ENCODE data around the gene TCHH.

DNA sequence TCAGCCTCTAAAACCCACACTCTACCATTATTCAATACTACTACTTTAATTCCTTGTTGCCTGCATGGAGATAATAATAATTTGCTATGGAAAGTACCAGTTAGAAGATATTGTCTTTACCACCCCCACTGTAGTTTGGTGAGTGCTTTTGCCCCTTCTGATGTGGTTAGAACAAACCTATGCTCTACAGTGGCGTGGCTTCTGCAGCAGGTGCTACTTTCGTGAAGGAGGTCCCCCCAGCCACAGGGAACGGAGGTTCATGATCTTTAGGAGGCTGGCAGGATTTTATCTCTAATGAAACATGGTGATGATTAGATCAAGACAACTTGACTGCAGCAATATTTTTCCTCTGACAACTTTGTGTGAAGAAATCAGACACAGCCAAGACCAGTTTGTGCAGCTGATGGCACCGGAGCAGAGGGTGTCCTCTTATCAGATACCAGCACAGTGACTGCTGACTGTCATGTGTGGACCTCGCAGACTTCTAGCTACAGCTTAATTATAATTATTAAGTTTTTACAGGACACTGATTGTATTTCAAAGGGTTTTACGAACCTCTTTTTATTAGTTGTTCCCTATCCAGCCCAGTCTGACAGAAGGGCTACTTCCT, 10.7 kb upstream of the TCHH start:
- TF ChIP-seq, protein P1, sequence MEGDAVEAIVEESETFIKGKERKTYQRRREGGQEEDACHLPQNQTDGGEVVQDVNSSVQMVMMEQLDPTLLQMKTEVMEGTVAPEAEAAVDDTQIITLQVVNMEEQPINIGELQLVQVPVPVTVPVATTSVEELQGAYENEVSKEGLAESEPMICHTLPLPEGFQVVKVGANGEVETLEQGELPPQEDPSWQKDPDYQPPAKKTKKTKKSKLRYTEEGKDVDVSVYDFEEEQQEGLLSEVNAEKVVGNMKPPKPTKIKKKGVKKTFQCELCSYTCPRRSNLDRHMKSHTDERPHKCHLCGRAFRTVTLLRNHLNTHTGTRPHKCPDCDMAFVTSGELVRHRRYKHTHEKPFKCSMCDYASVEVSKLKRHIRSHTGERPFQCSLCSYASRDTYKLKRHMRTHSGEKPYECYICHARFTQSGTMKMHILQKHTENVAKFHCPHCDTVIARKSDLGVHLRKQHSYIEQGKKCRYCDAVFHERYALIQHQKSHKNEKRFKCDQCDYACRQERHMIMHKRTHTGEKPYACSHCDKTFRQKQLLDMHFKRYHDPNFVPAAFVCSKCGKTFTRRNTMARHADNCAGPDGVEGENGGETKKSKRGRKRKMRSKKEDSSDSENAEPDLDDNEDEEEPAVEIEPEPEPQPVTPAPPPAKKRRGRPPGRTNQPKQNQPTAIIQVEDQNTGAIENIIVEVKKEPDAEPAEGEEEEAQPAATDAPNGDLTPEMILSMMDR (conservative IDR thresholded peaks at IDR 0.05; ENCODE audit: low read depth, low read length): no peak
- TF ChIP-seq EZH2 (IDR thresholded peaks at IDR 0.05; ENCODE audit: borderline replicate concordance, low read depth, low read length, poor library complexity, severe bottlenecking): no peak

All from A673 (cell line).